ENCODE measurements around the gene DSCAM. TPM values are rescaled to one million over a fixed set of nuclear protein-coding genes. Genes with fewer than 3 reads are reported as not detected.
A peak's percentile ranks its signal among the peaks of the same experiment; 100 is the strongest.
"Not testable (repeated sequence)": the region's sequence is repeated elsewhere in the genome, so short reads cannot be mapped to it uniquely, and the experiment has no call there.

DSCAM gene
- total RNA-seq: 0.20 TPM

GRCh38 chr21:40846587-40847411 lies at the start of gene DSCAM:
DSCAM (minus strand) TSS chr21:40847158; CDS start chr21:40846661, 497 bp downstream.
- no peak for DNase-seq

GRCh38 chr21:40895697-40896096 lies 48.7 kb upstream of the DSCAM start:
- DNase-seq: not testable (repeated sequence)

- DNase-seq: no peak
These were observed 40.0 kb upstream of the DSCAM start for GRCh38 chr21:40886931-40887330.

GRCh38 chr21:40886006-40886405 lies 39.0 kb upstream of the DSCAM start:
- DNase-seq: no peak

GRCh38 chr21:40882192-40882915 lies 35.4 kb upstream of the DSCAM start:
- DNase-seq: no peak

- no peak for DNase-seq
These were observed 34.8 kb upstream of the DSCAM start for GRCh38 chr21:40881767-40882166.

- DNase-seq: no peak
These were observed 24.1 kb upstream of the DSCAM start for GRCh38 chr21:40871099-40871498.

- DNase-seq: no peak
These were observed 16.9 kb upstream of the DSCAM start for GRCh38 chr21:40863839-40864238.

- DNase-seq: no peak
These were observed 11.6 kb upstream of the DSCAM start for GRCh38 chr21:40858517-40858916.

GRCh38 chr21:40853956-40854688 lies 7.2 kb upstream of the DSCAM start:
- DNase-seq: no peak

GRCh38 chr21:40852563-40852962 lies 5.6 kb upstream of the DSCAM start:
- DNase-seq: no peak

GRCh38 chr21:40851749-40852148 lies 4.8 kb upstream of the DSCAM start:
- no peak for DNase-seq

- DNase-seq: no peak
These were observed 3.1 kb upstream of the DSCAM start for GRCh38 chr21:40850071-40850470.

- no peak for DNase-seq
These were observed 993 bp upstream of the DSCAM start for GRCh38 chr21:40847951-40848350.

GRCh38 chr21:40846103-40846502 lies 855 bp downstream of the DSCAM start:
- DNase-seq: no peak

GRCh38 chr21:40845441-40845995 lies 1.4 kb downstream of the DSCAM start:
- no peak for DNase-seq

GRCh38 chr21:40844935-40845334 lies 2.0 kb downstream of the DSCAM start:
- no peak for DNase-seq

- no peak for DNase-seq
These were observed 4.8 kb downstream of the DSCAM start for GRCh38 chr21:40842197-40842552.

GRCh38 chr21:40841524-40842196 lies 5.3 kb downstream of the DSCAM start:
- DNase-seq: peak; percentile 18

- DNase-seq: no peak
These were observed 6.4 kb downstream of the DSCAM start for GRCh38 chr21:40840401-40841125.

GRCh38 chr21:40839521-40839920 lies 7.4 kb downstream of the DSCAM start:
- no peak for DNase-seq
